ENCODE results near the gene NEXMIF. TPM values are rescaled to one million over a fixed set of nuclear protein-coding genes. Genes with fewer than 3 reads are reported as not detected.
"Not testable (repeated sequence)": the region's sequence is repeated elsewhere in the genome, so short reads cannot be mapped to it uniquely, and the experiment has no call there.

Gene NEXMIF
- total RNA-seq, 1 donor from 2014 or later = 0.53 TPM

- no peaks in the 10 kb centered on the region for H3K27me3 Mint-ChIP-seq
- no peaks in the 10 kb centered on the region for H3K4me1 Mint-ChIP-seq
- no peaks in the 10 kb centered on the region for H3K36me3 Mint-ChIP-seq (ENCODE audit: low read depth)
- intact Hi-C loops (cut with micrococcal nuclease) = no loop called here
- CTCF ChIA-PET = no interaction called here
- peaks cover 3% of the 10 kb centered on the region for H3K9me3 Mint-ChIP-seq
- no peak overlapping the region for H3K4me3 Mint-ChIP-seq
- no peak for TF ChIP-seq CTCF (IDR thresholded peaks at IDR 0.05)
- no peak for DNase-seq
- no peak for ATAC-seq (ENCODE audit: low read depth)
- POLR2A ChIA-PET = no interaction called here
- H3K27ac Mint-ChIP-seq = no peak overlapping the region
Measured at GRCh38 chrX:74835566-74835965, 89.7 kb downstream of the NEXMIF start.

GRCh38 chrX:74819797-74820196 is 105.5 kb downstream of the NEXMIF start:
- POLR2A ChIA-PET; CTCF ChIA-PET; DNase-seq; H3K36me3 Mint-ChIP-seq (ENCODE audit: low read depth); intact Hi-C loops (cut with micrococcal nuclease); H3K27ac Mint-ChIP-seq; H3K4me3 Mint-ChIP-seq; ATAC-seq (ENCODE audit: low read depth); H3K9me3 Mint-ChIP-seq; H3K27me3 Mint-ChIP-seq; H3K4me1 Mint-ChIP-seq: not testable (repeated sequence)

- no peak overlapping the region for H3K4me3 Mint-ChIP-seq
- H3K36me3 Mint-ChIP-seq (ENCODE audit: low read depth) = no peaks in the 10 kb centered on the region
- CTCF ChIA-PET = no interaction called here
- DNase-seq (no peak), ATAC-seq (ENCODE audit: low read depth) (no peak)
- H3K27ac Mint-ChIP-seq = no peak overlapping the region
- H3K27me3 Mint-ChIP-seq = peaks cover 2% of the 10 kb centered on the region
- intact Hi-C loops (cut with micrococcal nuclease) = no loop called here
- POLR2A ChIA-PET = no interaction called here
- no peaks in the 10 kb centered on the region for H3K4me1 Mint-ChIP-seq
- H3K9me3 Mint-ChIP-seq = no peaks in the 10 kb centered on the region
- TF ChIP-seq CTCF (IDR thresholded peaks at IDR 0.05) = no peak
Measured at GRCh38 chrX:74814681-74815080, 110.6 kb downstream of the NEXMIF start.

- no peaks in the 10 kb centered on the region for H3K4me1 Mint-ChIP-seq
- no peak overlapping the region for H3K27ac Mint-ChIP-seq
- intact Hi-C loops (cut with micrococcal nuclease) = no loop called here
- CTCF ChIA-PET = no interaction called here
- no peaks in the 10 kb centered on the region for H3K36me3 Mint-ChIP-seq (ENCODE audit: low read depth)
- no peak for TF ChIP-seq CTCF (IDR thresholded peaks at IDR 0.05)
- H3K4me3 Mint-ChIP-seq = no peak overlapping the region
- POLR2A ChIA-PET = no interaction called here
- no peaks in the 10 kb centered on the region for H3K27me3 Mint-ChIP-seq
- ATAC-seq (ENCODE audit: low read depth) (no peak), DNase-seq (no peak)
- H3K9me3 Mint-ChIP-seq = no peaks in the 10 kb centered on the region
Measured at GRCh38 chrX:74804574-74804973, 120.7 kb downstream of the NEXMIF start.

- intact Hi-C loops (cut with micrococcal nuclease) = no loop called here
- POLR2A ChIA-PET = no interaction called here
Measured at GRCh38 chrX:74800062-74800461, 125.2 kb downstream of the NEXMIF start.

More at GRCh38 chrX:74800062-74800461, 125.2 kb downstream of the NEXMIF start:
- CTCF ChIA-PET = no interaction called here
- ATAC-seq (ENCODE audit: low read depth) (no peak), DNase-seq (no peak)
- no peaks in the 10 kb centered on the region for H3K36me3 Mint-ChIP-seq (ENCODE audit: low read depth)
- no peak overlapping the region for H3K27ac Mint-ChIP-seq
- no peaks in the 10 kb centered on the region for H3K4me1 Mint-ChIP-seq
- no peaks in the 10 kb centered on the region for H3K27me3 Mint-ChIP-seq
- no peaks in the 10 kb centered on the region for H3K9me3 Mint-ChIP-seq
- TF ChIP-seq CTCF (IDR thresholded peaks at IDR 0.05) = no peak
- no peak overlapping the region for H3K4me3 Mint-ChIP-seq
